Body of pancreas (tissue), 4 donors: ENCODE data around the gene NEDD4L.

Experiments
- POLR2A ChIP-seq, 3 donors: fragments of 450-650 bp; IDR thresholded peaks; one replicate each; pipeline ENCODE4 v1.6.1; 2016; ENCODE audit warnings: antibody characterized with exemption in 3 of 3, mild to moderate bottlenecking in 2 of 3
- TF ChIP-seq, protein P1 (sequence below), 7 experiments: fragments of 450-650 bp in 4 of 7; fragments of 200-600 bp in 3 of 7; sonication (generic) in 3 of 7; IDR thresholded peaks; one replicate each; pipeline ENCODE4 v1.5.1; 2016 to 2019; ENCODE audit warnings: antibody characterized with exemption in 7 of 7

DNA sequence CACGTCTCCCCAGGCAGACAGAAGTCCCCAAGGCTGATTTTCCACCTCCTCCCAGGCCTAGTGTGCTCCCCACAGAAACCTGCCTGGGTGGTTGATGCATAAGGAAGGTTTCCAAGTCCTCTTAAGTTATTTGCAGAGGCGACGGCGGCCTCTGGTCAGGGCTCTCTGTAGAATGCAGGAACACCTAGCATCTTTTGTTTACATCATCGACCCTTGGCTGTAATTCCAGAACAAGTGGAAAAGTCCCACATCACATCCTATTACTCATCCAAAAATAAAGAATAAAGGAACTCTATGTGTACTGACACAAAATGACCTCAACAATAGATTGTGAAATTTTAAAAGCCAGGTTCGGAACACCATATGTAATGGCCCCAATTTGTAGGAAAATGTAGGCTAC, 373.7 kb downstream of the NEDD4L start:
- TF ChIP-seq, protein P1, sequence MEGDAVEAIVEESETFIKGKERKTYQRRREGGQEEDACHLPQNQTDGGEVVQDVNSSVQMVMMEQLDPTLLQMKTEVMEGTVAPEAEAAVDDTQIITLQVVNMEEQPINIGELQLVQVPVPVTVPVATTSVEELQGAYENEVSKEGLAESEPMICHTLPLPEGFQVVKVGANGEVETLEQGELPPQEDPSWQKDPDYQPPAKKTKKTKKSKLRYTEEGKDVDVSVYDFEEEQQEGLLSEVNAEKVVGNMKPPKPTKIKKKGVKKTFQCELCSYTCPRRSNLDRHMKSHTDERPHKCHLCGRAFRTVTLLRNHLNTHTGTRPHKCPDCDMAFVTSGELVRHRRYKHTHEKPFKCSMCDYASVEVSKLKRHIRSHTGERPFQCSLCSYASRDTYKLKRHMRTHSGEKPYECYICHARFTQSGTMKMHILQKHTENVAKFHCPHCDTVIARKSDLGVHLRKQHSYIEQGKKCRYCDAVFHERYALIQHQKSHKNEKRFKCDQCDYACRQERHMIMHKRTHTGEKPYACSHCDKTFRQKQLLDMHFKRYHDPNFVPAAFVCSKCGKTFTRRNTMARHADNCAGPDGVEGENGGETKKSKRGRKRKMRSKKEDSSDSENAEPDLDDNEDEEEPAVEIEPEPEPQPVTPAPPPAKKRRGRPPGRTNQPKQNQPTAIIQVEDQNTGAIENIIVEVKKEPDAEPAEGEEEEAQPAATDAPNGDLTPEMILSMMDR (IDR thresholded peaks at IDR 0.05) = no peak
- TF ChIP-seq POLR2A (IDR thresholded peaks at IDR 0.05) = no peak
